Measurements from ENCODE around the gene ANKRD16. TPM values are rescaled to one million over a fixed set of nuclear protein-coding genes. Genes with fewer than 3 reads are reported as not detected.
"Not testable (repeated sequence)": the region's sequence is repeated elsewhere in the genome, so short reads cannot be mapped to it uniquely, and the experiment has no call there.

Gene ANKRD16
- total RNA-seq, 1 experiment from 2014 or later = 3.5 TPM

GRCh38 chr10:5903563-5903962 lies 13.9 kb upstream of the ANKRD16 start:
- no peak for DNase-seq (ENCODE audit: low read depth)

- no peak for DNase-seq (ENCODE audit: low read depth)
These were observed 13.0 kb upstream of the ANKRD16 start for GRCh38 chr10:5902511-5903274.

GRCh38 chr10:5900247-5900646 lies 10.6 kb upstream of the ANKRD16 start:
- DNase-seq (ENCODE audit: low read depth) = no peak

DNA sequence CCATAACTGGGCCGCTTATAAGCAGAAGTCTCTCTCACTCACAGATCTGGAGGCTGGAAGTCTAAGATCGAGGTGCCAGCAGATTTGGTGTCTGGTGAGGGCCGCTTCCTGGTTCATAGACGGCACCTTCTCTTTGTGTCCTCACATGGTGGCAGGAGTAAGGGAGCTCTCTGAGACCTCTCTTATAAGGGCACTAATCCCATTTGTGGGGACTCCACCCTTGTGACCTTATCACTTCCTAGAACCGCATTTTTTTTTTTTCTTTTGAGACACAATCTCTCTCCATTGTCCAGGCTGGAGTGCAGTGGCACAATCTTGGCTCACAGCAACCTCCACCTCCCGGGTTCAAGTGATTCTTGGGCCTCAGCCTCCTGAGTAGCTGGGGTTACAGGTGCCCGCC lies 8.5 kb upstream of the ANKRD16 start:
- DNase-seq (ENCODE audit: low read depth) = no peak

DNA sequence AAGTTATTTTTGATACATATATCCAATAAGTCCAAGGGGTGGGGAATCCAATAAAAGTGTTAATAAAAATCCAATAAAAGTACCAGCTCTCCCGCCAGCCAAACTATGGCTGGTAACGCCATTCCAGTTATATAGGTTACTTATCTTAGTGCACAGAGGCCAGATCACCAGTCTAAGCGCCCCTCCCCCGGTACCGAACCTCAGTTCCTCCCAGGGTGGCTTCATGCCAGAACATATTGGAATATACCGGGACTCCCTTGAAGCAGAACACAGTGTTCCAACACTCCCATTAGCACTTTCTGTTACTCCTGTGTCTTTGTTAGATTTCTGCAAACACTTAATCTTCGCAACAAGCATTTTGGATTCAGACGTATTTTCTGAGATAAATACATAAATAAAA lies 7.8 kb upstream of the ANKRD16 start:
- no peak for DNase-seq (ENCODE audit: low read depth)

GRCh38 chr10:5897053-5897340 lies 7.3 kb upstream of the ANKRD16 start:
- no peak for DNase-seq (ENCODE audit: low read depth)

- no peak for DNase-seq (ENCODE audit: low read depth)
These were observed 6.7 kb upstream of the ANKRD16 start for GRCh38 chr10:5896208-5897052.

- DNase-seq (ENCODE audit: low read depth) = no peak
These were observed 6.1 kb upstream of the ANKRD16 start for GRCh38 chr10:5895804-5896203.

DNA sequence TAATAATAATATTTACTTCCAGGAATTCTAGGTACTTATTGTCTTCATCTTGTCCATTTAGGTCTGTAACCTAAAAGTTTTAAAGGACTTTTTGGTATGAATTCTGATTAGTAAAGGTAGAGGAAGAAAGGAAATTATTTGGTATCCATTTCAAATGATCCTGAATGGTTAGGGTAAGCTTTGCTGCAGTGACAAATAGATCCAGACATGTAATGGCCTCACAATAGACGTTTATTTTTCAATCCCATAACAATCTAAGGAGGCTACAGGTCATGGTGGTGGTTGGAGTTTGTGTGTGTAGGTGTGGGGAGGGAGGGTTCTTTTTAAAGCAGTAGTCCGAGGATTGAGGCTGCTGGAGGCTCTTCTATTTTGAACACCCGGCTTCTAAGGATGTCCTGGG lies 5.7 kb upstream of the ANKRD16 start:
- no peak for DNase-seq (ENCODE audit: low read depth)

GRCh38 chr10:5894873-5895272 lies 5.2 kb upstream of the ANKRD16 start:
- DNase-seq (ENCODE audit: low read depth) = no peak

DNA sequence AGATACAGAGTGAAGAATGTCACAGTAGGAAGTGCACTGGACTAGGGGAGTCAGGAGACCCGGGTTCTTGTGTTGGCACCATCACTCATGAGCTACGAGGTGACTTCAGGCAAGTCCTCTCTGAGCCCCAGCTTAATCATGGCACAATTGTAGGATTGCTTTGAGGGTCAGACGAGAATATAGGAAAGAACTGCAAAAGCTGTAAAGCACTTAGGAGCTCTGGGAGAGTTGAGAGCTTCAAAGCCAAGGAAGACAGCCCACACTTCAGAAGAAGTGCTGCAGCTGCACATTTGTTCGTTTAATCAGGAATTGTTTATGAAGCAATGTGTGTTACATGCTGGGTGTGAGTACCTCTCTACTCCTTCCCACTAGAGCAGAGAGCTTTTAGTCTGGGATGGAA lies 4.7 kb upstream of the ANKRD16 start:
- no peak for DNase-seq (ENCODE audit: low read depth)

DNA sequence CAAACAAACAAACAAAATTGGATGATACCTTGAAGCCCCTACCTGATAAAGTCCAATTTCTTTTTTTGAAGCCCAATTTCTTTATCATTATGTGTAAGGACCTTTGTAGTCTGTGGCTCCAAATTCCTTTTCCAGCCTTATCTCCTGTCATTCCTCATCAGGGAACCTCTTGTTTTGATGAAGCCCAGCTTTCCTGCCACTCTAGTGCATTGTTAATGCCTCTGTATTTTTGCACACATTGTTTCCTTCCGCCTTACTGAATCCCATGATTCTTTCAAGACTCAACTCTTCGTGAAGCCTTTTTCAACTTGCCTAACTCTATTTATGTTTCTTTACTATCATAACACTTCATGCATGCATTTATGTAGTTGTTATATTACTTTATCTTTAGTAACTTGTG lies 3.6 kb upstream of the ANKRD16 start:
- DNase-seq (ENCODE audit: low read depth) = no peak

DNA sequence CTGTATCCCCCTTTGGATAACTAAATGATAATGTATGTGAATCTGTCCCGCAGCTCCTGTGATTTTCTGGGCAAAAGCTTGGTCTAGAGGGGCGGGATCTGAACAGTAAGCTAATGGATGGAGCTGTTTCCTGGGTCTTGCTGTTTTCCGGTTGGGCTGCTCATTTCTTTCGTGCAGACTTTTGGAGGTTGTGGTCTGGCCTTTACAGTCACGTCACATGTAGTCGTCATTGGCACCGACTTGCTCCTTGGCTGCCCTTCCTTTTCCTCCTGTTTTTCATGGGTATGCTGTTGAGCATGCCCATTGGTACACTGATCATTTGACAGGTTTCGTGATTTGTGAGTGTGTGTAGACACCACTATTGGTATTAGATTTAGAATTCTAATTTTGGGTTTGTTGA lies 2.3 kb upstream of the ANKRD16 start:
- no peak for DNase-seq (ENCODE audit: low read depth)

DNA sequence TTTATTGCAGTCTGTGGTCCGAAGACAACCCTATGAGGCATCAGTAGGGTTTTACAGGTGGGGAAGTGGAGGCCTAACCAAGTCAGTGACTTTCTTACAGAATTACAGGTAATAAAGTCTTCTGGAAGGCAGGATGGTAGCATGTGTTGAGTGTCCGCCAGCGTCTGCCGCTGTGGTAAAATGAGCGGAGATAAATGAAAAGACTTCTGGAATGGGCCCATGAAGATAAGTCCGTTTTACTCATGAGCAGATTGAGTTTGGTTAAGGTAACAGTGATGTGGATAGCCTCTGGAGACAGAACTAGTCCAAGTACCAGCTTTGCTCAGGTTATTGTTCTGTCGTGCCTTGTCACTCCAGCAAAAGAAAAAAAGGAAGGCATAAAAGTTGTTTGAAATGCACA lies 1.3 kb upstream of the ANKRD16 start:
- no peak for DNase-seq (ENCODE audit: low read depth)

DNA sequence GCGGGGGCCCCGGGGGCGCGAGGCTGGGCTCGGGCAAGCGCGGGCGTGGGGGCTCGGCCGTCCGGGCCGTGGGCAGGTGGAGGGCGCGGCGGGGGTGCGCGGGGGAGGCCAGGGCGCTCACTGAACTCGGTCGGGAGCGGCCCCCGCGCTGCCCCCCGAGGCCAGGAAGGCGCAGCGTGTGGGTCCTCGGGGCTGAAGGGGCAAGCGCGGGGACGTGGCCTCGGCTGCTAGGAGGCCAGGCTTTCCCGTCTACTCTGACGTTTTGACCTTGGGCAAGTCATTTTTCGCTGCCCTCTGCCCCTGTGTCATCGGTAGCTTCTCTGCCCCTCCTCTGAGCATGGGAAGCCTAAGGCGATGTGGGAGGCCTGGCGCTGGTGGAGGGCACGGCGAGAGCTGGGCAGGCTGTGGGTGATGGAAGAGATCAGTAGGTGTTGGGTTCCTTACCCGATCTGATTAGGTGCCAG lies 791 bp upstream of the ANKRD16 start:
- peak; percentile 29 for DNase-seq (ENCODE audit: low read depth)

- DNase-seq (ENCODE audit: low read depth) = peak; percentile 35
These were observed 660 bp downstream of the ANKRD16 start for GRCh38 chr10:5888843-5889623.

DNA sequence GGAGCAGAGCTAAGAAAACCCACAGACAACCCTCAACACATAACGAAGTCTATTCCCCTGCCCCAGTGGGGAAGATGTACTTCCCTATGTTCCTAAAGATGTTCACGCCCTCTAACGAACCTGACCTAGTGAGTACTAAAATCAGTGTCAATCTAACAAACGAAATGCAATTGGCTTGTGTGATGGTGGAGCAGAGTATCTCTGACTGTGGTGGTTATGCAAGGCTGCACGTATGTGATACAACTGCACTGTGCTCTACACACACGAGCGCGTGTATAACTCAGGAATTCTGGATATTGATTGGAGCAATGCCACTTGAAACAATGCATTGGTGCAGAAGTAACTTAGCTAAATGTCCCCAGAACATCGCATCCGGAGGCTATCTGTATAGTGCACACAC lies 1.3 kb downstream of the ANKRD16 start:
- no peak for DNase-seq (ENCODE audit: low read depth)

DNA sequence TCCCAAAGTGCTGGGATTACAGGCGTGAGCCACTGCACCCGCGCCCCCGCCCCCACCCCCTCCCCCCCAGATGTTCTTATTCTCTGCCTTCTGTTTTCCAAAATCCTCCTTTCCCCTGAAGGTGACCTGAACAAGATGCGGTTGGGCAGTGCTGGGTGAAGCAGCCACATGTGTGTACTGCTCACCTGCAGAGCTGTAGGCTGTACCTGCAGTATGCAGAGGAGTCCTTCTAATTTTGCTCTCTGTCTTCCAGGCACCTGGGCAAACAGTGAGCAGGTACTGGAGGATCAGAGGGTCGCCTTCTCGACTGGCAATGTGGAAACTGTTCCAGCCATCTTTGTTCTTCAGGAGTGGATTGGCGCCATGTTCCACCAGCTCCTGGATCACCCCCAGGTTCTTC lies 2.1 kb downstream of the ANKRD16 start:
- DNase-seq (ENCODE audit: low read depth) = no peak

DNA sequence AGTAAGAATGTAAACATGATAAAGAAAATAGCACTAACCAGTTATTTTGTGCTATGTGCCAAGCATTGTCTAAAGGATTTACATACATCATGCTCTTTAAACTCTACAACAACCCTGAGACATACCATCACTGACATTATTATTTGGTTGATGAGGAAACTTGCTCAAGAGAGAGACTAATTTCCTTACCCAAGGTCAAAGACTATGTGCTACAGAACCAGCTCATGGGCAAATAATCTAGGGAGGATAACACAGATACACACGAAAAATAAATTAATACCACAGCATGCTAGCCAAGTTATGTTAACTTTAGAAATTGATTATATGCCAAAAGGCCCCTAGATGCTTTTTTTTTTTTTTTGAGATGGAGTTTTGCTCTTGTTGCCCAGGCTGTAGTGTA lies 2.7 kb downstream of the ANKRD16 start:
- DNase-seq (ENCODE audit: low read depth) = no peak

GRCh38 chr10:5885619-5886018 lies 4.1 kb downstream of the ANKRD16 start:
- no peak for DNase-seq (ENCODE audit: low read depth)

DNA sequence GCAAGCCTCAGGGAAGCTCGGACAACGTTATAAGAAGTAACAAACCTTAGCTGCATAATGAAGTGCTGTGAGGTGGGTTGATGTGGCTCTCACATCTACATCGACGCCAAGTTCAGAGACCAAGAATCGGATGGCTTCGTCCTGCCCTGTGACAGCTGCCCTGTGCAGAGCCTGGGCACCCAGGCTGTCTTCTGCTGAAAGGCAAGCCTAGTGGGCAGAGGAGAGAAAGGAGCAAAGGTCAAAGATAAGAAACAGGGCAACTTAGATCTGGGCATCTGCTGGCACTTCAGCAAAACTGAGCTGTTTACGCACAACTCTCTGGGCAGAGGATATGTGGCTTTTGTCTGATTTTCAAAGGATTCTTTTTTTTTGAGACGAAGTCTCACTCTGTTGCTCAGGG lies 6.7 kb downstream of the ANKRD16 start:
- DNase-seq (ENCODE audit: low read depth) = no peak

DNA sequence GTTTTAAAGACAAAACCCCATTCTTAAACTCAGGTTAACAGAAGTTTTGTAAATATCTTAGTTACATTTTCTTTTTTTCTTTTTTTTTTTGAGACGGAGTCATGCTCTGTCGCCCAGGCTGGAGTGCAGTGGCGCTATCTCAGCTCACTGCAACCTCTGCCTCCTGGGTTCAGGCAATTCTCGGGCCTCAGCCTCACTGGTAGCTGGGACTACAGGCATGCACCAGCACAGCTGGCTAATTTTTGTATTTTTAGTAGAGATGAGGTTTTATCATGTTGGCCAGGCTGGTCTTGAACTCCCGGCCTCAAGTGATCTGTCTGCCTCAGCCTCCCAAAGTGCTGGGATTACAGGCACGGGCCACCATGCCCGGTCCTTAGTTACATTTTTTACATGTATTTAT lies 12.7 kb downstream of the ANKRD16 start:
- not testable (repeated sequence) for DNase-seq (ENCODE audit: low read depth)

Data from Daoy (cell line).